ENCODE data around the gene PPP1R26. TPM values are rescaled to one million over a fixed set of nuclear protein-coding genes. Genes with fewer than 3 reads are reported as not detected.

Gene PPP1R26
- total RNA-seq, 1 donor from 2014 or later: 25.5 TPM

GRCh38 chr9:135480071-135480939 is 723 bp downstream of the PPP1R26 start:
- intact Hi-C loops (cut with DNase I): no loop called here

GRCh38 chr9:135480940-135481310 is 1.3 kb downstream of the PPP1R26 start:
- TF ChIP-seq CTCF (IDR thresholded peaks at IDR 0.05): no peak
- Histone ChIP-seq H3K36me3 (peaks cover 19 to 20% of the 10 kb centered on the region in 2 donors), H3K4me1 (peaks cover 0 to 9% of the 10 kb centered on the region in 2 donors), H3K27me3 (no peaks in the 10 kb centered on the region), H3K9me3 (no peaks in the 10 kb centered on the region), H3K4me3 (peak overlapping the region; percentile 64 to 95), H3K27ac (no peak overlapping the region)
- DNase-seq (ENCODE audit: low spot score in 2 of 2): no peak
- intact Hi-C loops (cut with DNase I): no loop called here

More at GRCh38 chr9:135480071-135480939, 723 bp downstream of the PPP1R26 start:
- Histone ChIP-seq H3K9me3 (no peaks in the 10 kb centered on the region), H3K36me3 (peaks cover 13 to 15% of the 10 kb centered on the region in 2 donors), H3K27me3 (no peaks in the 10 kb centered on the region), H3K27ac (peak overlapping the region in 1 of 2 donors; percentile 15), H3K4me3 (peak overlapping the region; percentile 64 to 95), H3K4me1 (peaks cover 0 to 9% of the 10 kb centered on the region in 2 donors)
- TF ChIP-seq CTCF (IDR thresholded peaks at IDR 0.05): no peak
- DNase-seq (ENCODE audit: low spot score in 2 of 2): no peak

- DNase-seq (ENCODE audit: low spot score in 2 of 2): no peak
- peaks cover 30 to 33% of the 10 kb centered on the region in 2 donors for H3K36me3 ChIP-seq
- TF ChIP-seq CTCF (IDR thresholded peaks at IDR 0.05): no peak
- H3K9me3 ChIP-seq: no peaks in the 10 kb centered on the region
- no peak overlapping the region for H3K27ac ChIP-seq
- intact Hi-C loops (cut with DNase I): no loop called here
- peaks cover 0 to 9% of the 10 kb centered on the region in 2 donors for H3K4me1 ChIP-seq
- no peaks in the 10 kb centered on the region for H3K27me3 ChIP-seq
- no peak overlapping the region for H3K4me3 ChIP-seq
These were observed 2.6 kb downstream of the PPP1R26 start for GRCh38 chr9:135482015-135482754.

GRCh38 chr9:135484460-135485277 is 5.1 kb downstream of the PPP1R26 start:
- TF ChIP-seq CTCF (IDR thresholded peaks at IDR 0.05): no peak
- Histone ChIP-seq H3K27me3 (no peaks in the 10 kb centered on the region), H3K27ac (no peak overlapping the region), H3K9me3 (no peaks in the 10 kb centered on the region), H3K4me3 (no peak overlapping the region), H3K36me3 (peaks cover 42 to 46% of the 10 kb centered on the region in 2 donors), H3K4me1 (peaks cover 0 to 6% of the 10 kb centered on the region in 2 donors)
- intact Hi-C loops (cut with DNase I): no loop called here
- DNase-seq (ENCODE audit: low spot score in 2 of 2): no peak

GRCh38 chr9:135485385-135485784 is 5.8 kb downstream of the PPP1R26 start:
- no peaks in the 10 kb centered on the region for H3K27me3 ChIP-seq
- peaks cover 42 to 46% of the 10 kb centered on the region in 2 donors for H3K36me3 ChIP-seq
- no peak for DNase-seq (ENCODE audit: low spot score in 2 of 2)
- peaks cover 0 to 6% of the 10 kb centered on the region in 2 donors for H3K4me1 ChIP-seq
- no peak overlapping the region for H3K27ac ChIP-seq
- no peak overlapping the region for H3K4me3 ChIP-seq
- H3K9me3 ChIP-seq: no peaks in the 10 kb centered on the region
- TF ChIP-seq CTCF (IDR thresholded peaks at IDR 0.05): no peak
- intact Hi-C loops (cut with DNase I): no loop called here
